Nephron progenitor cell (in vitro differentiated cells): ENCODE results near the gene ONECUT1.

Source experiments
- DNase-seq: peaks from one replicate; pipeline ENCODE4 v3.0.0; 2021
- H3K27ac Mint-ChIP-seq: 2 replicates; pipeline ENCODE4 v1.8.0; 2021; ENCODE audit warnings: mild to moderate bottlenecking, moderate library complexity, mixed read lengths
- H3K27me3 Mint-ChIP-seq: 2 replicates; pipeline ENCODE4 v1.8.0; 2021; ENCODE audit warnings: mild to moderate bottlenecking, low read depth, mixed read lengths; ENCODE audit not compliant: poor library complexity
- H3K36me3 Mint-ChIP-seq: 2 replicates; pipeline ENCODE4 v1.8.0; 2021; ENCODE audit warnings: low read depth, mixed read lengths
- H3K4me1 Mint-ChIP-seq: 2 replicates; pipeline ENCODE4 v1.8.0; 2021; ENCODE audit warnings: mixed read lengths
- H3K4me3 Mint-ChIP-seq: 2 replicates; pipeline ENCODE4 v1.8.0; 2021; ENCODE audit warnings: mild to moderate bottlenecking, moderate library complexity, mixed read lengths
- H3K9me3 Mint-ChIP-seq: 2 replicates; pipeline ENCODE4 v1.8.0; 2021; ENCODE audit warnings: mild to moderate bottlenecking, moderate library complexity, mixed read lengths
- CTCF ChIP-seq: fragments of 200-600 bp; sonication (generic); IDR thresholded peaks from 2 replicates; pipeline ENCODE4 v1.5.0; 2021; ENCODE audit warnings: antibody characterized with exemption

The ONECUT1 gene

DNA sequence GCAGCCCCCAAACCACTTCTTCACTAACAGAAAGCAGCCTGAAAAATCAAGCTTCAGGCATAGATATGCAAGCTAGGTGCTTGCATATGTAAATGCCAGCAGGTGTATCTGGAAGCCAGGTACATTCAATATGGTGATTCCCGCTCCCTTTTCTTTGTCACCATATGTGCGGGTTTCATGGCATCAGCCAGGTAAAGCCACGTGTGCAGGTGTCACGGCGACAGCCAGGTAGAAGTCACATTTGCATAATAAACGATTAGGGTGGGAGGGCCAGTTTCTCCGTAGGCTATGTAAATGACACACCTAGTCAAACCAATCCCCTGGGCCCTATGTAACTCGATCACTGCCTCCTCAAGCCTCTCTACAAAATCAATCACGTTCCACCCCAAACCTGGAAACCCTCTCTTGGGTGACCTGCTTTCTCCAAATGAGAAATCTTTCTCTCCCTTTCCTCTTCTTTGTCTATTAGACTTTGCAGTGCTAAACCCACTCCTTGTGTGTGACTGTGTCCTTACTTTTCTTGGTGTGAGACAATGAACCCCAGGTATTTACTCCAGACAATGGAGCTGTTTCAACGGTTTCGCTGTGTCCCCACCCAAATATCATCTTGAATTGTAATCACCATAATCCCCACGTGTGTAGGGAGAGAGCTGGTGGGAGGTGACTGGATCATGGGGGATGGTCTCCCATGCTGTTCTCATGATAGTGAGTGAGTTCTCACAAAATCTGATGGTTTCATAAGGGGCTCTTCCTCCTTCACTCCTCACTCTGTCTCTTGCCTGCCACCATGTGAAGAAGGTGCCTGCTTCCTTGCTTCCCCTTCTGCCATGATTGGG, 44.6 kb downstream of the ONECUT1 start:
- DNase-seq = no peak
- Mint-ChIP-seq H3K36me3 (no peaks in the 10 kb centered on the region), H3K4me1 (peaks cover 12% of the 10 kb centered on the region), H3K27ac (no peak overlapping the region), H3K9me3 (peaks cover 3% of the 10 kb centered on the region), H3K27me3 (peaks cover 22% of the 10 kb centered on the region), H3K4me3 (no peak overlapping the region)
- TF ChIP-seq CTCF = no peak

- Mint-ChIP-seq H3K4me1 (peaks cover 12% of the 10 kb centered on the region), H3K4me3 (no peak overlapping the region), H3K27me3 (peaks cover 10% of the 10 kb centered on the region), H3K9me3 (no peaks in the 10 kb centered on the region), H3K36me3 (no peaks in the 10 kb centered on the region), H3K27ac (no peak overlapping the region)
- TF ChIP-seq CTCF = no peak
- no peak for DNase-seq
Observed at GRCh38 chr15:52738311-52738710, 51.8 kb downstream of the ONECUT1 start.

- H3K27ac Mint-ChIP-seq = no peak overlapping the region
- peaks cover 10% of the 10 kb centered on the region for H3K27me3 Mint-ChIP-seq
- no peaks in the 10 kb centered on the region for H3K9me3 Mint-ChIP-seq
- peaks cover 12% of the 10 kb centered on the region for H3K4me1 Mint-ChIP-seq
- no peaks in the 10 kb centered on the region for H3K36me3 Mint-ChIP-seq
- no peak for DNase-seq
- TF ChIP-seq CTCF = no peak
- H3K4me3 Mint-ChIP-seq = no peak overlapping the region
Observed at GRCh38 chr15:52737720-52738119, 52.4 kb downstream of the ONECUT1 start.

DNA sequence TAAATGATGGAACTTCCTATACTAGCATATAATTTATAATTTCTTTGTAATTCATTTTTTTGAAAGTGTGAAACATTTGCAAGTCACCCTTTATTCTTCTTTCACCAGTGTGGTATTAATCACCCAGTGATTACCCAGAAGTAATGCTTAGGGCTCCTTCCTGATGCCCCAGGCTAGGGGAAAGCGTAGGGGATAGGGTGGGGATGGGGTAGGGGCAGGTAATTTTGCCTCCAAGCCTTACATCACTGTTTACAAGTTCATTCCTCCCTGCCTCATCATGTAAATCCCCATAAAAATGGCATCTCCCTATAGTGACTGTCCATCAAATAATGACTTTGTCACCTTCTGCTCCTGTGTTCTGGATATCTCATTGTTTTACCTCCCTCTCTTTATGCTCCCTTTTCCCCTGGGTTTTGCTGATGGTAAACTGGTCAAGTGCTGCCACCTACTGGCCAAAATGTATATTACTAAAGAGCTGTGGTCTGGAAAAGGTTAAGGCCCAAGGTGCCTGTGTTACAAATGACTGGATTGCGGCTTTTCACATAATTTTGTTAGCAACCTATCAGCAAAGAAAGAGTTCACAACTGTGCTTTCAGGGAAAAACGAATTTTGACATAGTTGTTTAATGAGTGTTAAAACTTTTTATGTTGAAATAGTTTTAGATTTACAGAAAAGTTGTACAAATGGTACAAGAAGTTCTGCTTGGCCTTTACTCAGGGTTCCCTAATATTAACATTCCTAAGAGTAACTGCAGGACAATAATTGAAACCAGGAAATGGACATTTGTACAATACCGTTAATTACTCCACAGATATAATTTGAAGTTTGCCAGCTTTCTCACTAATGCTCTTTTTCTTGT, 54.7 kb downstream of the ONECUT1 start:
- no peaks in the 10 kb centered on the region for H3K9me3 Mint-ChIP-seq
- peaks cover 10% of the 10 kb centered on the region for H3K27me3 Mint-ChIP-seq
- peak; percentile 86 for TF ChIP-seq CTCF
- H3K4me3 Mint-ChIP-seq = no peak overlapping the region
- H3K36me3 Mint-ChIP-seq = no peaks in the 10 kb centered on the region
- H3K4me1 Mint-ChIP-seq = peaks cover 9% of the 10 kb centered on the region
- DNase-seq = peak; percentile 73
- H3K27ac Mint-ChIP-seq = no peak overlapping the region

GRCh38 chr15:52734329-52734728, 55.8 kb downstream of the ONECUT1 start:
- H3K27ac Mint-ChIP-seq = no peak overlapping the region
- no peaks in the 10 kb centered on the region for H3K9me3 Mint-ChIP-seq
- H3K4me3 Mint-ChIP-seq = no peak overlapping the region

More at GRCh38 chr15:52734329-52734728, 55.8 kb downstream of the ONECUT1 start:
- H3K4me1 Mint-ChIP-seq = peaks cover 7% of the 10 kb centered on the region
- TF ChIP-seq CTCF = no peak
- no peaks in the 10 kb centered on the region for H3K36me3 Mint-ChIP-seq
- no peak for DNase-seq
- H3K27me3 Mint-ChIP-seq = peaks cover 10% of the 10 kb centered on the region
